Naive thymus-derived CD4-positive, alpha-beta T cell (primary cell): Measurements from ENCODE around the gene ADGRG3. TPM values are rescaled to one million over a fixed set of nuclear protein-coding genes. Genes with fewer than 3 reads are reported as not detected.

Experiments
- ATAC-seq: fragments of 150-1000 bp; cut with Tn5 transposase; 2 replicates; pipeline ENCODE4 v1.10.0; 2021; ENCODE audit warnings: mild to moderate bottlenecking, moderate library complexity
- CTCF ChIA-PET: fragments of 350-600 bp; sonication (Branson Sonifier 250); formaldehyde crosslinking; loops from one replicate; lab custom pipeline; 2021; ENCODE audit warnings: antibody characterized with exemption; lab: Charles Lee
- POLR2A ChIA-PET: fragments of 350-600 bp; sonication (Branson Sonifier 250); formaldehyde crosslinking; loops from one replicate; lab custom pipeline; 2021; ENCODE audit warnings: antibody characterized with exemption, inconsistent platforms; lab: Charles Lee
- DNase-seq, 9 donors: peaks; one replicate each; pipeline versions ENCODE4 v3.0.0 to v3.0.0-alpha.2; 2020 to 2022; ENCODE audit warnings: mixed read lengths in 1 of 9
- H3K27ac ChIP-seq: one replicate; pipeline ENCODE4 v1.7.0; 2013; ENCODE audit warnings: mild to moderate bottlenecking, low read depth, low read length, moderate library complexity
- H3K27me3 ChIP-seq, 2 donors: one replicate each; pipeline ENCODE4 v1.7.0; 2013; ENCODE audit warnings: low read length in 2 of 2, mild to moderate bottlenecking in 2 of 2, moderate library complexity in 2 of 2; ENCODE audit not compliant: control insufficient read depth in 2 of 2, insufficient read depth in 2 of 2
- H3K36me3 ChIP-seq, 3 experiments: 1 replicate in 2 of 3; 2 replicates in 1 of 3; pipeline ENCODE4 v1.7.0; 2013; ENCODE audit warnings: low read length in 3 of 3, mild to moderate bottlenecking in 3 of 3, moderate library complexity in 1 of 3; ENCODE audit not compliant: insufficient read depth in 3 of 3, control insufficient read depth in 2 of 3
- H3K4me1 ChIP-seq, 2 donors: one replicate each; pipeline ENCODE4 v1.7.0; 2013; ENCODE audit warnings: low read length in 2 of 2, mild to moderate bottlenecking in 2 of 2, moderate library complexity in 1 of 2; ENCODE audit not compliant: control insufficient read depth in 2 of 2, insufficient read depth in 2 of 2
- H3K4me3 ChIP-seq: 2 replicates; pipeline ENCODE4 v1.7.0; 2013; ENCODE audit warnings: mild to moderate bottlenecking, low read length
- H3K9me3 ChIP-seq, 3 experiments: 1 replicate in 2 of 3; 2 replicates in 1 of 3; pipeline ENCODE4 v1.7.0; 2013; ENCODE audit warnings: low read length in 3 of 3; ENCODE audit not compliant: control insufficient read depth in 2 of 3
- H3K27ac Mint-ChIP-seq, 9 donors: one replicate each; pipeline ENCODE4 v1.8.0; 2020 to 2022; ENCODE audit warnings: mixed read lengths in 9 of 9, mild to moderate bottlenecking in 8 of 9, moderate library complexity in 5 of 9, inconsistent platforms in 2 of 9
- H3K27me3 Mint-ChIP-seq, 5 donors: one replicate each; pipeline ENCODE4 v1.8.0; 2021 to 2022; ENCODE audit warnings: mixed read lengths in 5 of 5, mild to moderate bottlenecking in 1 of 5
- H3K36me3 Mint-ChIP-seq, 5 donors: one replicate each; pipeline ENCODE4 v1.8.0; 2020 to 2022; ENCODE audit warnings: mixed read lengths in 5 of 5, mild to moderate bottlenecking in 3 of 5, inconsistent platforms in 1 of 5
- H3K4me1 Mint-ChIP-seq, 7 donors: one replicate each; pipeline ENCODE4 v1.8.0; 2020 to 2022; ENCODE audit warnings: mixed read lengths in 7 of 7, mild to moderate bottlenecking in 3 of 7, inconsistent platforms in 1 of 7
- H3K4me3 Mint-ChIP-seq, 10 donors: one replicate each; pipeline ENCODE4 v1.8.0; 2020 to 2022; ENCODE audit warnings: mild to moderate bottlenecking in 10 of 10, mixed read lengths in 10 of 10, moderate library complexity in 6 of 10, inconsistent platforms in 2 of 10
- H3K9me3 Mint-ChIP-seq, 11 donors: one replicate each; pipeline ENCODE4 v1.8.0; 2020 to 2022; ENCODE audit warnings: mixed read lengths in 11 of 11, mild to moderate bottlenecking in 4 of 11, inconsistent platforms in 1 of 11, moderate library complexity in 1 of 11
- intact Hi-C, 2 donors: fragments of 100-400 bp; cut with micrococcal nuclease; formaldehyde crosslinking; loops; one replicate each; pipeline ENCODE4 v1.15.1; 2023
- polyA plus RNA-seq, 2 donors: library from polyadenylated mRNA; unstranded; fragments of 300-500 nt; fragmentation: Illumina TruSeq; gene quantifications; one replicate each; pipeline ENCODE4 v1.2.3, GENCODE V29; 2021
- total RNA-seq, 6 experiments: library from RNA in 5 of 6; stranded (reverse) in 5 of 6; gene quantifications; 1 replicate in 5 of 6; 2 replicates in 1 of 6; pipeline ENCODE4 v1.2.3 and lab custom pipeline; 2021 to 2026

Gene ADGRG3
- total and polyA plus RNA-seq, 7 experiments from 2014 or later, result 4.9 to 14.1 TPM; not detected in 5

GRCh38 chr16:57645691-57646387 lies 22.3 kb upstream of the ADGRG3 start:
- DNase-seq (no peak), ATAC-seq (no peak)
- no peak overlapping the region for H3K4me3 ChIP-seq
- peaks cover 0 to 2% (median 0%) of the 10 kb centered on the region in 5 donors for H3K27me3 Mint-ChIP-seq
- POLR2A ChIA-PET, result no interaction called here
- H3K4me3 Mint-ChIP-seq, result no peak overlapping the region
- H3K27ac Mint-ChIP-seq, result no peak overlapping the region
- CTCF ChIA-PET, result interaction anchor here (1.1 to 5.2 kb wide), 5 partner anchors 9 to 70 kb away, joined by 3 to 53 read pairs (median 4); no protein-coding TSS in a partner anchor
- peaks cover 0 to 24% (median 6%) of the 10 kb centered on the region in 7 donors for H3K4me1 Mint-ChIP-seq
- no peaks in the 10 kb centered on the region for H3K36me3 Mint-ChIP-seq
- no peak overlapping the region for H3K27ac ChIP-seq
- no peaks in the 10 kb centered on the region for H3K27me3 ChIP-seq
- intact Hi-C loops, result no loop called here
- no peaks in the 10 kb centered on the region for H3K9me3 Mint-ChIP-seq
- H3K9me3 ChIP-seq, result no peaks in the 10 kb centered on the region
- peaks cover 0 to 20% of the 10 kb centered on the region in 2 donors for H3K4me1 ChIP-seq
- no peaks in the 10 kb centered on the region for H3K36me3 ChIP-seq

GRCh38 chr16:57646388-57647039 lies 21.6 kb upstream of the ADGRG3 start:
- Histone ChIP-seq H3K9me3 (no peaks in the 10 kb centered on the region), H3K27ac (no peak overlapping the region), H3K4me1 (peaks cover 0 to 22% of the 10 kb centered on the region in 2 donors), H3K36me3 (no peaks in the 10 kb centered on the region), H3K27me3 (no peaks in the 10 kb centered on the region), H3K4me3 (no peak overlapping the region)
- ATAC-seq (peak; percentile 64), DNase-seq (no peak)
- intact Hi-C loops, result no loop called here
- POLR2A ChIA-PET, result no interaction called here
- Mint-ChIP-seq H3K27ac (no peak overlapping the region), H3K27me3 (peaks cover 0 to 2% (median 0%) of the 10 kb centered on the region in 5 donors), H3K9me3 (peaks cover 0 to 1% (median 0%) of the 10 kb centered on the region in 11 donors), H3K4me3 (peak overlapping the region in 1 of 10 donors; percentile 51), H3K4me1 (peaks cover 1 to 28% (median 7%) of the 10 kb centered on the region in 7 donors), H3K36me3 (no peaks in the 10 kb centered on the region)
- CTCF ChIA-PET, result interaction anchor here (1.0 to 5.2 kb wide), 7 partner anchors 9 to 71 kb away, joined by 3 to 53 read pairs (median 4); no protein-coding TSS in a partner anchor

GRCh38 chr16:57647136-57647875 lies 20.8 kb upstream of the ADGRG3 start:
- H3K27ac Mint-ChIP-seq, result peak overlapping the region in 4 of 9 donors; percentile 17 to 83 (median 44)
- DNase-seq (no peak), ATAC-seq (no peak)
- H3K27ac ChIP-seq, result no peak overlapping the region
- no peaks in the 10 kb centered on the region for H3K9me3 ChIP-seq
- ChIA-PET CTCF (interaction anchor here (1.0 to 5.2 kb wide), 8 partner anchors 10 to 72 kb away, joined by 3 to 53 read pairs (median 4); no protein-coding TSS in a partner anchor), POLR2A (interaction anchor here (0.6 kb wide), 1 partner anchor 31 kb away, joined by 3 read pairs; no protein-coding TSS in a partner anchor)
- no peaks in the 10 kb centered on the region for H3K36me3 ChIP-seq
- H3K4me1 Mint-ChIP-seq, result peaks cover 6 to 36% (median 15%) of the 10 kb centered on the region in 7 donors
- no peaks in the 10 kb centered on the region for H3K27me3 Mint-ChIP-seq
- H3K4me1 ChIP-seq, result peaks cover 0 to 27% of the 10 kb centered on the region in 2 donors
- H3K9me3 Mint-ChIP-seq, result peaks cover 0 to 1% (median 0%) of the 10 kb centered on the region in 11 donors
- no peak overlapping the region for H3K4me3 ChIP-seq
- H3K36me3 Mint-ChIP-seq, result no peaks in the 10 kb centered on the region
- peak overlapping the region in 1 of 10 donors; percentile 70 for H3K4me3 Mint-ChIP-seq
- H3K27me3 ChIP-seq, result no peaks in the 10 kb centered on the region
- intact Hi-C loops, result no loop called here

GRCh38 chr16:57648125-57648524 lies 20.0 kb upstream of the ADGRG3 start:
- Mint-ChIP-seq H3K36me3 (no peaks in the 10 kb centered on the region), H3K27me3 (no peaks in the 10 kb centered on the region), H3K4me1 (peaks cover 6 to 36% (median 15%) of the 10 kb centered on the region in 7 donors), H3K27ac (peak overlapping the region in 5 of 9 donors; percentile 16 to 83 (median 60)), H3K4me3 (peak overlapping the region in 2 of 10 donors; percentile 39 to 70), H3K9me3 (peaks cover 0 to 1% (median 0%) of the 10 kb centered on the region in 11 donors)
- DNase-seq (no peak), ATAC-seq (no peak)
- Histone ChIP-seq H3K27me3 (no peaks in the 10 kb centered on the region), H3K36me3 (no peaks in the 10 kb centered on the region), H3K4me1 (peaks cover 0 to 29% of the 10 kb centered on the region in 2 donors), H3K4me3 (no peak overlapping the region), H3K27ac (no peak overlapping the region), H3K9me3 (no peaks in the 10 kb centered on the region)
- ChIA-PET CTCF (interaction anchor here (0.9 to 5.2 kb wide), 10 partner anchors 8 to 980 kb away, joined by 3 to 53 read pairs (median 4); no protein-coding TSS in a partner anchor), POLR2A (no interaction called here)
- intact Hi-C loops, result loop anchor here (2.0 kb wide), 1 partner anchor 47 kb away; no protein-coding TSS in a partner anchor

GRCh38 chr16:57648581-57649442 lies 19.3 kb upstream of the ADGRG3 start:
- Mint-ChIP-seq H3K27ac (peak overlapping the region in 5 of 9 donors; percentile 11 to 66 (median 59)), H3K36me3 (no peaks in the 10 kb centered on the region), H3K27me3 (no peaks in the 10 kb centered on the region), H3K4me3 (peak overlapping the region in 2 of 10 donors; percentile 7 to 77), H3K9me3 (peaks cover 0 to 1% (median 0%) of the 10 kb centered on the region in 11 donors), H3K4me1 (peaks cover 6 to 33% (median 15%) of the 10 kb centered on the region in 7 donors)
- Histone ChIP-seq H3K36me3 (no peaks in the 10 kb centered on the region), H3K27ac (no peak overlapping the region), H3K27me3 (no peaks in the 10 kb centered on the region), H3K4me3 (no peak overlapping the region), H3K4me1 (peaks cover 0 to 29% of the 10 kb centered on the region in 2 donors), H3K9me3 (no peaks in the 10 kb centered on the region)
- ChIA-PET CTCF (interaction anchor here (0.6 to 5.2 kb wide), 19 partner anchors 9 to 979 kb away, joined by 3 to 53 read pairs (median 4); no protein-coding TSS in a partner anchor), POLR2A (interaction anchor here (0.8 kb wide), 1 partner anchor 88 kb away, joined by 4 read pairs; no protein-coding TSS in a partner anchor)
- DNase-seq (peak; percentile 63 to 90 (median 80)), ATAC-seq (peak; percentile 90)
- intact Hi-C loops, result loop anchor here (1.0 to 2.0 kb wide), 7 partner anchors 40 to 349 kb away; no protein-coding TSS in a partner anchor
